Daoy (cell line): Measurements from ENCODE around the gene RNF144B. TPM values are rescaled to one million over a fixed set of nuclear protein-coding genes. Genes with fewer than 3 reads are reported as not detected.

Experiments used
- DNase-seq: peaks from one replicate; pipeline ENCODE4 v3.0.0-alpha.2; 2015; ENCODE audit warnings: low read depth
- total RNA-seq: library from RNA; depleted of rRNA; stranded (reverse); fragments of >200 nt; shearing (Covaris generic); gene quantifications from 2 replicates; pipeline ENCODE4 v1.2.3, GENCODE V29; 2014

The RNF144B gene
- total RNA-seq, 1 experiment from 2014 or later = 2.3 TPM

- no peak for DNase-seq
Observed at GRCh38 chr6:18485660-18486435, 98.7 kb downstream of the RNF144B start.

GRCh38 chr6:18488004-18488403 is 100.9 kb downstream of the RNF144B start:
- no peak for DNase-seq

GRCh38 chr6:18488526-18489270 is 101.5 kb downstream of the RNF144B start:
- peak; percentile 26 for DNase-seq

GRCh38 chr6:18489335-18489734 is 102.2 kb downstream of the RNF144B start:
- no peak for DNase-seq

- DNase-seq = peak; percentile 67
Observed at GRCh38 chr6:18491308-18492045, 104.3 kb downstream of the RNF144B start.

GRCh38 chr6:18492972-18493371 is 105.8 kb downstream of the RNF144B start:
- no peak for DNase-seq

- no peak for DNase-seq
Observed at GRCh38 chr6:18493382-18493891, 106.3 kb downstream of the RNF144B start.

GRCh38 chr6:18493925-18494324 is 106.8 kb downstream of the RNF144B start:
- no peak for DNase-seq

- DNase-seq = no peak
Observed at GRCh38 chr6:18495236-18495635, 108.1 kb downstream of the RNF144B start.

- DNase-seq = no peak
Observed at GRCh38 chr6:18496462-18496861, 109.3 kb downstream of the RNF144B start.

GRCh38 chr6:18497006-18497405 is 109.9 kb downstream of the RNF144B start:
- DNase-seq = no peak

- DNase-seq = no peak
Observed at GRCh38 chr6:18498408-18498807, 111.3 kb downstream of the RNF144B start.

GRCh38 chr6:18500921-18501662 is 113.9 kb downstream of the RNF144B start:
- no peak for DNase-seq

- DNase-seq = peak; percentile 23
Observed at GRCh38 chr6:18501663-18502013, 114.5 kb downstream of the RNF144B start.

- DNase-seq = no peak
Observed at GRCh38 chr6:18503206-18503592, 116.0 kb downstream of the RNF144B start.

GRCh38 chr6:18503593-18504231 is 116.6 kb downstream of the RNF144B start:
- DNase-seq = peak; percentile 78

- DNase-seq = no peak
Observed at GRCh38 chr6:18504232-18504596, 117.1 kb downstream of the RNF144B start.

GRCh38 chr6:18506382-18507017 is 119.3 kb downstream of the RNF144B start:
- no peak for DNase-seq

- DNase-seq = no peak
Observed at GRCh38 chr6:18507018-18507415, 119.9 kb downstream of the RNF144B start.

GRCh38 chr6:18507561-18507960 is 120.4 kb downstream of the RNF144B start:
- no peak for DNase-seq
